ENCODE data around the gene ERP44.

ERP44 gene

DNA sequence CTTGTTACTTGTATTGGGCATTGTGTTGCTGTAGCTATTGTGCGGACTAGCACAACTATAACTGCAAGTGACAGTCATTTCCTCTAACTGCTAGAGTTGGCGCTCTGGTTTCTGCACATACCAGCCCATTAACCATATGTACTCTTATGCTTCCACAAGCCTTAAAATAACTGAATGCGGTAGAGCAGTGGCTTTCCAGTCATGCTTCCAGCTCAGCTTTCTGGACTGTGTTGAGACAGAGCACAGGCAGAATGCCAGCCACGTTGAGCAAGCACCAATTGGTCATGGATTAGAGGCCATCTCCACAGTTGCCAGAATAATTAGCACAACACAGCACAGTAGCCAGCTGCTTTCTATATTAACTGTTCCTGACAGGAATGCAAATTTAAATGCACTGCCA, 12.4 kb upstream of the ERP44 start:
- Histone ChIP-seq H3K9me2 (replicated peaks; ENCODE audit: control insufficient read depth, low read length) (no peaks in the 10 kb centered on the region), H3K27ac (ENCODE audit: low read depth, low read length) (no peak overlapping the region), H3K4me3 (ENCODE audit: low read length) (no peak overlapping the region), H3K27me3 (ENCODE audit: control insufficient read depth, low read length) (no peaks in the 10 kb centered on the region), H3F3A (ENCODE audit: control insufficient read depth, insufficient read depth) (no peaks in the 10 kb centered on the region), H3K36me3 (ENCODE audit: control insufficient read depth, low read length) (peaks cover 58% of the 10 kb centered on the region), H3K79me2 (ENCODE audit: control insufficient read depth, low read length) (peaks cover 6% of the 10 kb centered on the region), H4K20me1 (ENCODE audit: control insufficient read depth, insufficient read depth, low read depth, low read length) (no peaks in the 10 kb centered on the region), H3K4me2 (ENCODE audit: low read length) (no peak overlapping the region), H3K4me1 (ENCODE audit: control insufficient read depth, low read length) (no peaks in the 10 kb centered on the region), H3K9me3 (ENCODE audit: control insufficient read depth, insufficient read depth, low read length) (no peaks in the 10 kb centered on the region)
- TF ChIP-seq EZH2phosphoT487 (IDR thresholded peaks at IDR 0.05; ENCODE audit: borderline replicate concordance, low read length) = no peak
- TF ChIP-seq, protein P1, sequence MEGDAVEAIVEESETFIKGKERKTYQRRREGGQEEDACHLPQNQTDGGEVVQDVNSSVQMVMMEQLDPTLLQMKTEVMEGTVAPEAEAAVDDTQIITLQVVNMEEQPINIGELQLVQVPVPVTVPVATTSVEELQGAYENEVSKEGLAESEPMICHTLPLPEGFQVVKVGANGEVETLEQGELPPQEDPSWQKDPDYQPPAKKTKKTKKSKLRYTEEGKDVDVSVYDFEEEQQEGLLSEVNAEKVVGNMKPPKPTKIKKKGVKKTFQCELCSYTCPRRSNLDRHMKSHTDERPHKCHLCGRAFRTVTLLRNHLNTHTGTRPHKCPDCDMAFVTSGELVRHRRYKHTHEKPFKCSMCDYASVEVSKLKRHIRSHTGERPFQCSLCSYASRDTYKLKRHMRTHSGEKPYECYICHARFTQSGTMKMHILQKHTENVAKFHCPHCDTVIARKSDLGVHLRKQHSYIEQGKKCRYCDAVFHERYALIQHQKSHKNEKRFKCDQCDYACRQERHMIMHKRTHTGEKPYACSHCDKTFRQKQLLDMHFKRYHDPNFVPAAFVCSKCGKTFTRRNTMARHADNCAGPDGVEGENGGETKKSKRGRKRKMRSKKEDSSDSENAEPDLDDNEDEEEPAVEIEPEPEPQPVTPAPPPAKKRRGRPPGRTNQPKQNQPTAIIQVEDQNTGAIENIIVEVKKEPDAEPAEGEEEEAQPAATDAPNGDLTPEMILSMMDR (IDR thresholded peaks at IDR 0.05; ENCODE audit: low read depth, low read length, poor library complexity, severe bottlenecking) = no peak

DNA sequence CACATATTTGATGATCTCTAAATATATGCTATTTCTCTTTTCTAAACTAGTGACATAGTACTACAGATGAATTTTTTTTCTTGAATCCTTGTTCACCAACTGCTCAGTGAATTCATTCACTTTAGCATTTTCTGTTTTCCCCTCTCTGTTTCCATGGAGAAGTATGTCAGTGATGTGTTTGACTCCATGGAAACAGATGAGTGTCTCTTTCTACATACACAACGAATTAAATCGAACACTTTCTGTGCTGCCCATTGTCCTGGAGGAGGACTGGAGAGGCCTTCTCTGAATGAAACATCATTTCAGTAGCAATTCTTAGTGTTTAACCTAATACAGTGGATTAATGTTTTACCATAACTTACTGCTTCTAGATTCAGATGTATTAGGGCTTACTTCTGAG, 9.8 kb upstream of the ERP44 start:
- Histone ChIP-seq H3K4me3 (ENCODE audit: low read length) (no peak overlapping the region), H3K27ac (ENCODE audit: low read depth, low read length) (no peak overlapping the region), H3K4me1 (ENCODE audit: control insufficient read depth, low read length) (no peaks in the 10 kb centered on the region), H3K27me3 (ENCODE audit: control insufficient read depth, low read length) (no peaks in the 10 kb centered on the region), H4K20me1 (ENCODE audit: control insufficient read depth, insufficient read depth, low read depth, low read length) (no peaks in the 10 kb centered on the region), H3K9me3 (ENCODE audit: control insufficient read depth, insufficient read depth, low read length) (no peaks in the 10 kb centered on the region), H3K4me2 (ENCODE audit: low read length) (no peak overlapping the region), H3K79me2 (ENCODE audit: control insufficient read depth, low read length) (peaks cover 3% of the 10 kb centered on the region), H3K9me2 (replicated peaks; ENCODE audit: control insufficient read depth, low read length) (no peaks in the 10 kb centered on the region), H3K36me3 (ENCODE audit: control insufficient read depth, low read length) (peaks cover 68% of the 10 kb centered on the region), H3F3A (ENCODE audit: control insufficient read depth, insufficient read depth) (no peaks in the 10 kb centered on the region)
- no peak for TF ChIP-seq EZH2phosphoT487 (IDR thresholded peaks at IDR 0.05; ENCODE audit: borderline replicate concordance, low read length)
- TF ChIP-seq, protein P1 (IDR thresholded peaks at IDR 0.05; ENCODE audit: low read depth, low read length, poor library complexity, severe bottlenecking) = no peak

DNA sequence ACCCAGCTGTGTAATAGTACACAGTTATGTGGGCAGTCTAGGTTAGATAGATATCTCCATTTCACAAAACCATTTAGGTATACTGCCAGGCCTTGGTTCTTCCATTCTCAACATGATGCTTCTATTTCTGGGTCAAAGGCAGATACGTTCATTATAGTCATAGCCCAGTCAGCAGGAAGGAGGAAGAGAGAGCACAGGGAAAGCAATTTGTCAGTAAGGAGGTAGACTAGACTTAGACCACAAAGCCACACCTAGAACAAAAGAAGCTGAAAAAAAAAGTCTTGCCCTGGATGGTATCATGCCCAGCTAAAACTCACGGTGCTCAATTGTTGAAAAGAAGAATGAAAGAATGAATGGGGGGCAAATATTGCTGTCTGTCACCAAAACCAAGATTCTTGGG, 7.8 kb upstream of the ERP44 start:
- Histone ChIP-seq H3K27ac (ENCODE audit: low read depth, low read length) (no peak overlapping the region), H3K4me3 (ENCODE audit: low read length) (no peak overlapping the region), H3K4me2 (ENCODE audit: low read length) (no peak overlapping the region), H3K4me1 (ENCODE audit: control insufficient read depth, low read length) (no peaks in the 10 kb centered on the region), H4K20me1 (ENCODE audit: control insufficient read depth, insufficient read depth, low read depth, low read length) (no peaks in the 10 kb centered on the region), H3K9me2 (replicated peaks; ENCODE audit: control insufficient read depth, low read length) (no peaks in the 10 kb centered on the region), H3F3A (ENCODE audit: control insufficient read depth, insufficient read depth) (no peaks in the 10 kb centered on the region), H3K79me2 (ENCODE audit: control insufficient read depth, low read length) (peaks cover 5% of the 10 kb centered on the region), H3K9me3 (ENCODE audit: control insufficient read depth, insufficient read depth, low read length) (no peaks in the 10 kb centered on the region), H3K36me3 (ENCODE audit: control insufficient read depth, low read length) (peaks cover 60% of the 10 kb centered on the region), H3K27me3 (ENCODE audit: control insufficient read depth, low read length) (no peaks in the 10 kb centered on the region)
- no peak for TF ChIP-seq EZH2phosphoT487 (IDR thresholded peaks at IDR 0.05; ENCODE audit: borderline replicate concordance, low read length)
- TF ChIP-seq, protein P1 (IDR thresholded peaks at IDR 0.05; ENCODE audit: low read depth, low read length, poor library complexity, severe bottlenecking) = no peak

DNA sequence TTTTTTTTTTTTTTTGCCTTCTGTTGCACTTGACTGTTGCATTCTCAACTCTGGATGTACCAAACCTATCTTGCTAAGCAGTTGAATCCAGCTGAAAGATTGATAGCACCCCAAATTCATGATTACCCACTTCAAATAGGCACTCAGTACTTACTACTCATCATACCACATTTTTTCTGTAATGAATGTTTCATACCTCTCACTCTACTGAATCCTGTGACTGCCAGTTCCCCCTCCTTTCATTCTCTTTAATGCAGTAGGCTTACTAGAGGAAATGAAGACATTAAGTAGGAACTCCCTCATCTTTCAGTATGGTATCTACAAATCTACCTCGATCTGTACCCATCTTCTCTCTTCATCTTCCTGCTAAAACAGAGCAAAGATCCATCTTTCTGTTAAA, 7.1 kb upstream of the ERP44 start:
- Histone ChIP-seq H3K9me2 (replicated peaks; ENCODE audit: control insufficient read depth, low read length) (no peaks in the 10 kb centered on the region), H3F3A (ENCODE audit: control insufficient read depth, insufficient read depth) (no peaks in the 10 kb centered on the region; the same call in 1 of the 2 replicates), H3K79me2 (ENCODE audit: control insufficient read depth, low read length) (peaks cover 12% of the 10 kb centered on the region), H3K4me1 (ENCODE audit: control insufficient read depth, low read length) (no peaks in the 10 kb centered on the region), H3K4me2 (ENCODE audit: low read length) (no peak overlapping the region), H3K4me3 (ENCODE audit: low read length) (no peak overlapping the region), H3K9me3 (ENCODE audit: control insufficient read depth, insufficient read depth, low read length) (no peaks in the 10 kb centered on the region), H4K20me1 (ENCODE audit: control insufficient read depth, insufficient read depth, low read depth, low read length) (no peaks in the 10 kb centered on the region), H3K36me3 (ENCODE audit: control insufficient read depth, low read length) (peaks cover 60% of the 10 kb centered on the region), H3K27ac (ENCODE audit: low read depth, low read length) (no peak overlapping the region), H3K27me3 (ENCODE audit: control insufficient read depth, low read length) (no peaks in the 10 kb centered on the region)
- TF ChIP-seq, protein P1 (IDR thresholded peaks at IDR 0.05; ENCODE audit: low read depth, low read length, poor library complexity, severe bottlenecking) = no peak
- no peak for TF ChIP-seq EZH2phosphoT487 (IDR thresholded peaks at IDR 0.05; ENCODE audit: borderline replicate concordance, low read length)

Data from DOHH2 (cell line).